ENCODE measurements around the gene EAPP. TPM values are rescaled to one million over a fixed set of nuclear protein-coding genes. Genes with fewer than 3 reads are reported as not detected.
"Not testable (repeated sequence)": the region's sequence is repeated elsewhere in the genome, so short reads cannot be mapped to it uniquely, and the experiment has no call there.

Gene EAPP
- total RNA-seq, 1 experiment from 2014 or later = 27.2 TPM

GRCh38 chr14:34520304-34520970, 19.1 kb downstream of the EAPP start:
- BruUV-seq (replicated peaks); H3K4me1 ChIP-seq (replicated peaks; ENCODE audit: insufficient read depth); H3K27me3 ChIP-seq (ENCODE audit: insufficient read depth, low read depth); CTCF ChIA-PET; intact Hi-C loops (cut with micrococcal nuclease; ENCODE audit: unreplicated experiment); H3K79me2 ChIP-seq (ENCODE audit: low read depth); H3K9me3 ChIP-seq (ENCODE audit: insufficient read depth, low read depth); H3K4me3 ChIP-seq; H3K27ac ChIP-seq; H4K20me1 ChIP-seq (ENCODE audit: insufficient read depth); H3F3A ChIP-seq (ENCODE audit: insufficient read depth, low read depth); H3K9me2 ChIP-seq (ENCODE audit: insufficient read depth); H3K36me3 ChIP-seq (ENCODE audit: low read depth); DNase-seq; H2AFZ ChIP-seq; H3K4me2 ChIP-seq: not testable (repeated sequence)
- POLR2A ChIA-PET (ENCODE audit: unreplicated experiment) = interaction anchor here (0.7 kb wide), 1 partner anchor 9 kb away, joined by 5 read pairs; no protein-coding TSS in a partner anchor

DNA sequence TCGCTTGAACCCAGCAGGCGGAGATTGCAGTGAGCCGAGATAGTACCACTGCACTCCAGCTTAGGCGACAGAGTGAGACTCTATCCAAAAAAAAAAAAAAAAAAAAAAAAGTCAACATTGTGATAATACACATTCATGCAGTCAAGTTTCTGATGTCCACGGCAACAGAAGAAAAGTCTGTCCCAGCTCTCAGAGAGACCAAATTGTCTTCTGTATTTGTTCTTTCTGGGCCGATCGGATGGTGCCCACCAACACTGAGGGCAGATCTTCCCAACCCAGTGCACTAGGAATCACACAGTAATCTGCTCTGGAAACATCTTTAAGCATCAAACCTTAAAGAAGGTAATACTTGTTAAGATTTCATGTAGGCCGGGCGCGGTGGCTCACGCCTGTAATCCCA, 31.6 kb downstream of the EAPP start:
- H3K4me2 ChIP-seq = no peak overlapping the region
- no TSS peak for BruUV-seq (replicated peaks)
- no peak overlapping the region for H3K4me3 ChIP-seq
- no peaks in the 10 kb centered on the region for H3K9me2 ChIP-seq (ENCODE audit: insufficient read depth)
- no peaks in the 10 kb centered on the region for H3K9me3 ChIP-seq (ENCODE audit: insufficient read depth, low read depth)
- ChIA-PET CTCF (no interaction called here), POLR2A (ENCODE audit: unreplicated experiment) (interaction anchor here (0.7 kb wide), 1 partner anchor 474 kb away, joined by 3 read pairs; no protein-coding TSS in a partner anchor)
- H2AFZ ChIP-seq = no peak overlapping the region
- no peaks in the 10 kb centered on the region for H3F3A ChIP-seq (ENCODE audit: insufficient read depth, low read depth)
- no peaks in the 10 kb centered on the region for H3K27me3 ChIP-seq (ENCODE audit: insufficient read depth, low read depth)
- DNase-seq = no peak
- H3K4me1 ChIP-seq (replicated peaks; ENCODE audit: insufficient read depth) = no peaks in the 10 kb centered on the region
- TF ChIP-seq EZH2 (IDR thresholded peaks at IDR 0.05; ENCODE audit: low read depth) (no peak), CTCF (conservative IDR thresholded peaks at IDR 0.05) (no peak)
- intact Hi-C loops (cut with micrococcal nuclease; ENCODE audit: unreplicated experiment) = no loop called here
- no peak overlapping the region for H3K27ac ChIP-seq
- H3K36me3 ChIP-seq (ENCODE audit: low read depth) = no peaks in the 10 kb centered on the region
- no peaks in the 10 kb centered on the region for H3K79me2 ChIP-seq (ENCODE audit: low read depth)
- H4K20me1 ChIP-seq (ENCODE audit: insufficient read depth) = no peaks in the 10 kb centered on the region

GRCh38 chr14:34507459-34507858, 32.0 kb downstream of the EAPP start:
- intact Hi-C loops (cut with micrococcal nuclease; ENCODE audit: unreplicated experiment) = no loop called here

DNA sequence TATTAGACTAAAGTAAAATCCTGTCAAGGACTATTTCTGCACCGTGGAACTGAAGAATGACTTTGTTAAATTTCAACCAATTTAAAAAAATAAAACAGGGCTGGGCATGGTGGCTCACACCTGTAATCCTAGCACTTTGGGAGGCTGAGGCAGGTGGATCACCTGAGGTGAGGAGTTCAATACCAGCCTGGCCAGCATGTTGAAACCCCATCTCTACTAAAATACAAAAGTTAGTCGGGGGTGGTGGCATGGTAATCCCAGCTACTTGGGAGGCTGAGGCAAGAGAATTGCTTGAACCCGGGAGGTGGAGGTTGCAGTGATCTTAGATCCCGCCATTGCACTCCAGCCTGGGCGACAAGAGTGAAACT, 34.4 kb downstream of the EAPP start:
- BruUV-seq (replicated peaks); H3K4me3 ChIP-seq; CTCF ChIA-PET; H3K27ac ChIP-seq; POLR2A ChIA-PET (ENCODE audit: unreplicated experiment); H3F3A ChIP-seq (ENCODE audit: insufficient read depth, low read depth); H3K4me2 ChIP-seq; H2AFZ ChIP-seq; H3K27me3 ChIP-seq (ENCODE audit: insufficient read depth, low read depth); H3K9me3 ChIP-seq (ENCODE audit: insufficient read depth, low read depth); intact Hi-C loops (cut with micrococcal nuclease; ENCODE audit: unreplicated experiment); DNase-seq; H3K9me2 ChIP-seq (ENCODE audit: insufficient read depth); H3K36me3 ChIP-seq (ENCODE audit: low read depth); H3K79me2 ChIP-seq (ENCODE audit: low read depth); H4K20me1 ChIP-seq (ENCODE audit: insufficient read depth); H3K4me1 ChIP-seq (replicated peaks; ENCODE audit: insufficient read depth): not testable (repeated sequence)

More at GRCh38 chr14:34507459-34507858, 32.0 kb downstream of the EAPP start:
- Histone ChIP-seq H3K79me2 (ENCODE audit: low read depth) (no peaks in the 10 kb centered on the region), H4K20me1 (ENCODE audit: insufficient read depth) (no peaks in the 10 kb centered on the region), H3K4me3 (no peak overlapping the region), H3K27me3 (ENCODE audit: insufficient read depth, low read depth) (no peaks in the 10 kb centered on the region), H3K36me3 (ENCODE audit: low read depth) (no peaks in the 10 kb centered on the region), H3K9me2 (ENCODE audit: insufficient read depth) (no peaks in the 10 kb centered on the region), H3K27ac (no peak overlapping the region), H3K4me1 (replicated peaks; ENCODE audit: insufficient read depth) (no peaks in the 10 kb centered on the region), H2AFZ (no peak overlapping the region), H3F3A (ENCODE audit: insufficient read depth, low read depth) (no peaks in the 10 kb centered on the region), H3K4me2 (no peak overlapping the region), H3K9me3 (ENCODE audit: insufficient read depth, low read depth) (no peaks in the 10 kb centered on the region)
- POLR2A ChIA-PET (ENCODE audit: unreplicated experiment) = interaction anchor here (0.7 kb wide), 1 partner anchor 475 kb away, joined by 3 read pairs; no protein-coding TSS in a partner anchor
- no peak for TF ChIP-seq EZH2 (IDR thresholded peaks at IDR 0.05; ENCODE audit: low read depth)
- TF ChIP-seq CTCF (conservative IDR thresholded peaks at IDR 0.05) = no peak
- no peak for DNase-seq
- CTCF ChIA-PET = no interaction called here
- no TSS peak for BruUV-seq (replicated peaks)

GRCh38 chr14:34504027-34504426, 35.5 kb downstream of the EAPP start:
- H3K27me3 ChIP-seq (ENCODE audit: insufficient read depth, low read depth); CTCF ChIA-PET; H3F3A ChIP-seq (ENCODE audit: insufficient read depth, low read depth); H2AFZ ChIP-seq; BruUV-seq (replicated peaks); DNase-seq; H3K36me3 ChIP-seq (ENCODE audit: low read depth); H3K4me3 ChIP-seq; H4K20me1 ChIP-seq (ENCODE audit: insufficient read depth); H3K9me3 ChIP-seq (ENCODE audit: insufficient read depth, low read depth); POLR2A ChIA-PET (ENCODE audit: unreplicated experiment); H3K79me2 ChIP-seq (ENCODE audit: low read depth); intact Hi-C loops (cut with micrococcal nuclease; ENCODE audit: unreplicated experiment); H3K4me1 ChIP-seq (replicated peaks; ENCODE audit: insufficient read depth); H3K9me2 ChIP-seq (ENCODE audit: insufficient read depth); H3K4me2 ChIP-seq; H3K27ac ChIP-seq: not testable (repeated sequence)

All from PC-9 (cell line).